H7 (cell line): ENCODE measurements around the gene ZNF536. TPM values are rescaled to one million over a fixed set of nuclear protein-coding genes. Genes with fewer than 3 reads are reported as not detected.

ENCODE experiments used
- DNase-seq: peaks from one replicate; pipeline ENCODE4 v3.0.0; 2012
- H3K27me3 ChIP-seq: 2 replicates; pipeline ENCODE4 v1.6.0; 2011; ENCODE audit warnings: mild to moderate bottlenecking, low read length; ENCODE audit not compliant: control insufficient read depth, insufficient read depth
- H3K36me3 ChIP-seq: replicated peaks from 2 replicates; pipeline ENCODE4 v1.5.1; 2011; ENCODE audit warnings: low read length; ENCODE audit not compliant: control insufficient read depth, insufficient read depth
- H3K4me3 ChIP-seq: 2 replicates; pipeline ENCODE4 v1.5.1; 2011; ENCODE audit warnings: low read depth, mild to moderate bottlenecking, control low read depth, low read length, moderate library complexity; ENCODE audit not compliant: insufficient read depth
- total RNA-seq: library from RNA; depleted of rRNA; stranded (reverse); fragments of >200 nt; shearing (Covaris generic); gene quantifications from 2 replicates; pipeline ENCODE4 v1.2.3, GENCODE V29; 2014

The ZNF536 gene
- total RNA-seq, 1 experiment from 2014 or later: 0.35 TPM

- H3K4me3 ChIP-seq: no peak overlapping the region
- no peaks in the 10 kb centered on the region for H3K27me3 ChIP-seq
- no peak for DNase-seq
- H3K36me3 ChIP-seq: no peaks in the 10 kb centered on the region
These were observed 51.3 kb downstream of the ZNF536 start for GRCh38 chr19:30423481-30423880.

GRCh38 chr19:30425885-30426838 is 54.0 kb downstream of the ZNF536 start:
- Histone ChIP-seq H3K36me3 (no peaks in the 10 kb centered on the region), H3K4me3 (no peak overlapping the region), H3K27me3 (no peaks in the 10 kb centered on the region)
- DNase-seq: no peak

GRCh38 chr19:30426864-30427263 is 54.7 kb downstream of the ZNF536 start:
- Histone ChIP-seq H3K27me3 (no peaks in the 10 kb centered on the region), H3K4me3 (no peak overlapping the region), H3K36me3 (no peaks in the 10 kb centered on the region)
- no peak for DNase-seq

- DNase-seq: no peak
- H3K4me3 ChIP-seq: no peak overlapping the region
- H3K36me3 ChIP-seq: no peaks in the 10 kb centered on the region
- no peaks in the 10 kb centered on the region for H3K27me3 ChIP-seq
These were observed 56.0 kb downstream of the ZNF536 start for GRCh38 chr19:30428092-30428680.

GRCh38 chr19:30428844-30429243 is 56.7 kb downstream of the ZNF536 start:
- no peak for DNase-seq
- Histone ChIP-seq H3K36me3 (no peaks in the 10 kb centered on the region), H3K4me3 (no peak overlapping the region), H3K27me3 (no peaks in the 10 kb centered on the region)

GRCh38 chr19:30430206-30430734 is 58.1 kb downstream of the ZNF536 start:
- no peaks in the 10 kb centered on the region for H3K36me3 ChIP-seq
- no peaks in the 10 kb centered on the region for H3K27me3 ChIP-seq
- H3K4me3 ChIP-seq: no peak overlapping the region
- no peak for DNase-seq

- H3K4me3 ChIP-seq: no peak overlapping the region
- DNase-seq: no peak
- H3K36me3 ChIP-seq: no peaks in the 10 kb centered on the region
- H3K27me3 ChIP-seq: no peaks in the 10 kb centered on the region
These were observed 59.4 kb downstream of the ZNF536 start for GRCh38 chr19:30431591-30431990.

- no peak for DNase-seq
- Histone ChIP-seq H3K36me3 (no peaks in the 10 kb centered on the region), H3K4me3 (no peak overlapping the region), H3K27me3 (no peaks in the 10 kb centered on the region)
These were observed 62.8 kb downstream of the ZNF536 start for GRCh38 chr19:30434797-30435594.

- Histone ChIP-seq H3K4me3 (no peak overlapping the region), H3K36me3 (no peaks in the 10 kb centered on the region), H3K27me3 (no peaks in the 10 kb centered on the region)
- DNase-seq: peak; percentile 62
These were observed 65.7 kb downstream of the ZNF536 start for GRCh38 chr19:30437869-30438268.

GRCh38 chr19:30439310-30439709 is 67.1 kb downstream of the ZNF536 start:
- Histone ChIP-seq H3K4me3 (no peak overlapping the region), H3K36me3 (no peaks in the 10 kb centered on the region), H3K27me3 (no peaks in the 10 kb centered on the region)
- DNase-seq: no peak

GRCh38 chr19:30441011-30441410 is 68.8 kb downstream of the ZNF536 start:
- Histone ChIP-seq H3K4me3 (no peak overlapping the region), H3K27me3 (no peaks in the 10 kb centered on the region), H3K36me3 (no peaks in the 10 kb centered on the region)
- DNase-seq: no peak

- DNase-seq: no peak
- H3K36me3 ChIP-seq: no peaks in the 10 kb centered on the region
- H3K4me3 ChIP-seq: no peak overlapping the region
- H3K27me3 ChIP-seq: no peaks in the 10 kb centered on the region
These were observed 70.5 kb downstream of the ZNF536 start for GRCh38 chr19:30442674-30443073.

- Histone ChIP-seq H3K27me3 (no peaks in the 10 kb centered on the region), H3K36me3 (no peaks in the 10 kb centered on the region), H3K4me3 (no peak overlapping the region)
- DNase-seq: peak; percentile 35
These were observed 71.5 kb downstream of the ZNF536 start for GRCh38 chr19:30443531-30444252.

GRCh38 chr19:30444253-30444671 is 72.1 kb downstream of the ZNF536 start:
- H3K4me3 ChIP-seq: no peak overlapping the region
- peak; percentile 34 for DNase-seq
- H3K27me3 ChIP-seq: no peaks in the 10 kb centered on the region
- H3K36me3 ChIP-seq: no peaks in the 10 kb centered on the region
